HCT116 (cell line): ENCODE results near the gene ZSWIM8. TPM values are rescaled to one million over a fixed set of nuclear protein-coding genes. Genes with fewer than 3 reads are reported as not detected.

ENCODE experiments used
- ATAC-seq: fragments of 200-7000 bp; cut with Tn5 transposase; 2 replicates; pipeline ENCODE4 v1.9.1; 2020; ENCODE audit warnings: mild to moderate bottlenecking, moderate library complexity
- BruUV-seq: library from RNA; stranded (reverse); fragments of 400-500 nt; replicated peaks from 2 replicates; lab custom pipeline; 2021; lab: Mats Ljungman, UMichigan
- CTCF ChIA-PET: fragments of 300-600 bp; sonication (Branson Sonifier 250); formaldehyde crosslinking; loops from one replicate; lab custom pipeline; 2021; ENCODE audit warnings: antibody characterized with exemption; lab: Charles Lee
- POLR2A ChIA-PET: fragments of 300-600, 350-600 bp; sonication (Branson Sonifier 250); formaldehyde crosslinking; loops from one replicate; lab custom pipeline; 2021; ENCODE audit warnings: antibody characterized with exemption; lab: Charles Lee
- RAD21 ChIA-PET, 2 experiments: fragments of 300-600 bp; sonication (Branson Sonifier 250); formaldehyde crosslinking; loops; one replicate each; lab custom pipeline; 2023; ENCODE audit warnings: low total read pairs in 2 of 2; ENCODE audit not compliant: uncharacterized antibody in 2 of 2, unreplicated experiment in 2 of 2, low non-redundant PET in 1 of 2; lab: Charles Lee
- DNase-seq: peaks from one replicate; pipeline ENCODE4 v3.0.0-alpha.2; 2010; ENCODE audit warnings: low read depth, low spot score
- H2AFZ ChIP-seq: fragments of 200-600 bp; shearing (Covaris generic), sonication (generic); 2 replicates; pipeline ENCODE4 v1.6.1; 2017; ENCODE audit warnings: low read depth, mixed run types, mixed read lengths, antibody characterized with exemption, low read length; ENCODE audit not compliant: poor library complexity, severe bottlenecking
- H3K27ac ChIP-seq: 2 replicates; pipeline ENCODE4 v1.5.1; 2012; ENCODE audit warnings: low read depth, low read length
- H3K27me3 ChIP-seq: fragments of 200-600 bp; sonication (generic); 2 replicates; pipeline ENCODE4 v1.6.1; 2016; ENCODE audit warnings: mixed run types, low read length, mixed read lengths; ENCODE audit not compliant: insufficient read depth
- H3K36me3 ChIP-seq, 2 experiments: fragments of 200-500 bp in 1 of 2; fragments of 200-600 bp in 1 of 2; sonication (Bioruptor generic) in 1 of 2; sonication (generic) in 1 of 2; 2 replicates each; pipeline versions ENCODE4 v1.5.1 to v1.6.1; 2014 to 2016; ENCODE audit warnings: low read length in 2 of 2, inconsistent platforms in 1 of 2, mixed read lengths in 1 of 2, mixed run types in 1 of 2; ENCODE audit not compliant: insufficient read depth in 2 of 2, control insufficient read depth in 1 of 2
- H3K4me1 ChIP-seq, 2 experiments: fragments of 200-600 bp in 1 of 2; sonication (generic) in 1 of 2; 2 replicates each; pipeline versions ENCODE4 v1.5.1 to v1.6.1; 2012 to 2017; ENCODE audit warnings: low read length in 2 of 2, inconsistent platforms in 1 of 2, mild to moderate bottlenecking in 1 of 2, mixed read lengths in 1 of 2, mixed run types in 1 of 2, moderate library complexity in 1 of 2; ENCODE audit not compliant: insufficient read depth in 2 of 2, control insufficient read depth in 1 of 2
- H3K4me2 ChIP-seq: fragments of 200-600 bp; sonication (generic); 2 replicates; pipeline ENCODE4 v1.6.1; 2017; ENCODE audit warnings: mixed run types, low read length, mixed read lengths
- H3K4me3 ChIP-seq, 2 experiments: fragments of 200-600 bp in 1 of 2; sonication (generic) in 1 of 2; replicated peaks in 1 of 2; 2 replicates each; pipeline ENCODE4 v1.5.1; 2011 to 2016; ENCODE audit warnings: low read length in 2 of 2, control low read depth in 1 of 2, low read depth in 1 of 2, mild to moderate bottlenecking in 1 of 2, mixed read lengths in 1 of 2, mixed run types in 1 of 2
- H3K79me2 ChIP-seq: fragments of 200-600 bp; sonication (generic); 2 replicates; pipeline ENCODE4 v1.6.1; 2017; ENCODE audit warnings: mild to moderate bottlenecking, mixed run types, low read length, moderate library complexity, mixed read lengths; ENCODE audit not compliant: insufficient read depth
- H3K9ac ChIP-seq: fragments of 200-600 bp; sonication (generic); 2 replicates; pipeline ENCODE4 v1.6.1; 2016; ENCODE audit warnings: low read length, mixed read lengths
- H3K9me2 ChIP-seq: fragments of 200-600 bp; sonication (generic), shearing (Covaris generic); 2 replicates; pipeline ENCODE4 v1.6.1; 2017; ENCODE audit warnings: mixed run types, mild to moderate bottlenecking, moderate library complexity; ENCODE audit not compliant: insufficient read depth
- H3K9me3 ChIP-seq, 2 experiments: fragments of 200-500 bp in 1 of 2; fragments of 200-600 bp in 1 of 2; sonication (Bioruptor generic) in 1 of 2; sonication (generic) in 1 of 2; 2 replicates each; pipeline ENCODE4 v1.6.1; 2014 to 2017; ENCODE audit warnings: low read length in 2 of 2, mixed read lengths in 2 of 2, inconsistent platforms in 1 of 2, low read depth in 1 of 2, mild to moderate bottlenecking in 1 of 2, mixed run types in 1 of 2, moderate library complexity in 1 of 2; ENCODE audit not compliant: control insufficient read depth in 1 of 2, insufficient read depth in 1 of 2
- H4K20me1 ChIP-seq: fragments of 200-600 bp; sonication (generic), shearing (Covaris generic); 2 replicates; pipeline ENCODE4 v1.6.1; 2017; ENCODE audit warnings: mixed run types, mild to moderate bottlenecking, moderate library complexity; ENCODE audit not compliant: insufficient read depth
- CEBPB ChIP-seq: IDR thresholded peaks from 2 replicates; pipeline ENCODE4 v1.6.1; 2012; ENCODE audit warnings: low read depth
- EZH2 ChIP-seq: fragments of 200-600 bp; sonication (generic); IDR thresholded peaks from 2 replicates; pipeline ENCODE4 v1.6.1; 2017; ENCODE audit warnings: antibody characterized with exemption, mixed run types
- SIN3A ChIP-seq: IDR thresholded peaks from 2 replicates; pipeline ENCODE4 v1.6.1; 2012; ENCODE audit warnings: low read depth
- SP1 ChIP-seq: IDR thresholded peaks from 2 replicates; pipeline ENCODE4 v1.6.1; 2012; ENCODE audit warnings: low read depth
- SRF ChIP-seq: IDR thresholded peaks from 2 replicates; pipeline ENCODE4 v1.6.1; 2012; ENCODE audit warnings: low read depth
- TCF7L2 ChIP-seq: IDR thresholded peaks from 2 replicates; pipeline ENCODE4 v1.7.0; 2011; ENCODE audit warnings: borderline replicate concordance, inconsistent platforms; ENCODE audit not compliant: insufficient read depth, insufficient read length; ENCODE audit errors: extremely low read depth
- ZFX ChIP-seq: fragments of 450-650 bp; IDR thresholded peaks from 2 replicates; pipeline ENCODE4 v1.6.1; 2017
- ZNF274 ChIP-seq: fragments of 200-500 bp; sonication (Bioruptor generic); IDR thresholded peaks from 2 replicates; pipeline ENCODE4 v1.6.1; 2014; ENCODE audit warnings: mild to moderate bottlenecking, low read depth, low read length, inconsistent platforms
- intact Hi-C: fragments of 100-400 bp; cut with micrococcal nuclease; formaldehyde crosslinking; loops from 2 replicates; pipeline ENCODE4 v1.10.0; 2022
- total RNA-seq: library from RNA; stranded (reverse); gene quantifications from one replicate; pipeline ENCODE4 v1.2.1, GENCODE V29; 2021; ENCODE audit not compliant: unreplicated experiment
- TF ChIP-seq, protein P1 (sequence below): IDR thresholded peaks from 2 replicates; pipeline ENCODE4 v1.6.1; 2012

ZSWIM8 gene
- total RNA-seq, 1 experiment from 2014 or later: 49.9 TPM

GRCh38 chr10:73779018-73779417, 6.4 kb upstream of the ZSWIM8 start:
- POLR2A ChIA-PET: interaction anchor here (0.6 kb wide), 1 partner anchor 24 kb away, joined by 3 read pairs; no protein-coding TSS in a partner anchor

GRCh38 chr10:73779539-73780197, 5.7 kb upstream of the ZSWIM8 start:
- DNase-seq: no peak
- RAD21 ChIA-PET: no interaction called here
- no peak overlapping the region for H3K4me3 ChIP-seq
- no peaks in the 10 kb centered on the region for H3K9me2 ChIP-seq
- H3K9ac ChIP-seq: no peak overlapping the region
- ATAC-seq: no peak
- CTCF ChIA-PET: no interaction called here
- no peak for TF ChIP-seq CEBPB
- TF ChIP-seq SIN3A: no peak; the same call in none of the 2 replicates
- TF ChIP-seq TCF7L2: no peak
- TF ChIP-seq, protein P1, sequence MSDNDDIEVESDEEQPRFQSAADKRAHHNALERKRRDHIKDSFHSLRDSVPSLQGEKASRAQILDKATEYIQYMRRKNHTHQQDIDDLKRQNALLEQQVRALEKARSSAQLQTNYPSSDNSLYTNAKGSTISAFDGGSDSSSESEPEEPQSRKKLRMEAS: 0 out of 2 replicates have a peak, but pooled peaks have one; percentile 12
- no peak for TF ChIP-seq ZNF274
- TF ChIP-seq SRF: no peak
- no peak overlapping the region for H3K27ac ChIP-seq
- peak overlapping the region; percentile 76; the same call in 1 of the 2 replicates for H3K4me2 ChIP-seq
- H3K4me1 ChIP-seq: peaks cover 11 to 28% of the 10 kb centered on the region in 2 experiments
- peaks cover 14 to 18% of the 10 kb centered on the region in 2 experiments for H3K36me3 ChIP-seq
- H3K9me3 ChIP-seq: no peaks in the 10 kb centered on the region
- no TSS peak for BruUV-seq
- H3K79me2 ChIP-seq: peaks cover 78% of the 10 kb centered on the region
- H3K27me3 ChIP-seq: no peaks in the 10 kb centered on the region
- H4K20me1 ChIP-seq: no peaks in the 10 kb centered on the region
- H2AFZ ChIP-seq: no peak overlapping the region
- intact Hi-C loops: no loop called here
- POLR2A ChIA-PET: interaction anchor here (2.5 kb wide), 1 partner anchor 7 kb away, joined by 27 read pairs; a partner anchor contains a TSS

More at GRCh38 chr10:73779018-73779417, 6.4 kb upstream of the ZSWIM8 start:
- Histone ChIP-seq H3K79me2 (peaks cover 78% of the 10 kb centered on the region), H3K9me3 (no peaks in the 10 kb centered on the region), H2AFZ (no peak overlapping the region), H3K4me3 (no peak overlapping the region), H3K36me3 (peaks cover 14 to 18% of the 10 kb centered on the region in 2 experiments), H3K9me2 (no peaks in the 10 kb centered on the region), H3K4me2 (no peak overlapping the region), H3K27me3 (no peaks in the 10 kb centered on the region)
- RAD21 ChIA-PET: no interaction called here
- CTCF ChIA-PET: no interaction called here
- intact Hi-C loops: no loop called here
- no TSS peak for BruUV-seq
- TF ChIP-seq, protein P1: no peak
- TF ChIP-seq SRF: no peak
- no peak for TF ChIP-seq CEBPB
- TF ChIP-seq EZH2: no peak
- no peak for TF ChIP-seq ZFX
- TF ChIP-seq SP1: no peak
- TF ChIP-seq, all 23 proteins: peak for 0
- Histone ChIP-seq H4K20me1 (no peaks in the 10 kb centered on the region), H3K27ac (no peak overlapping the region), H3K9ac (no peak overlapping the region), H3K4me1 (peaks cover 11 to 32% of the 10 kb centered on the region in 2 experiments)
- ATAC-seq: no peak
- DNase-seq: no peak
